Cerebellar cortex (tissue), 1 donor: ENCODE measurements around the gene SERINC4.

ENCODE experiments used
- DNase-seq: peaks from one replicate; pipeline ENCODE4 v3.0.0-alpha.2; 2015; ENCODE audit warnings: low spot score

The SERINC4 gene

DNA sequence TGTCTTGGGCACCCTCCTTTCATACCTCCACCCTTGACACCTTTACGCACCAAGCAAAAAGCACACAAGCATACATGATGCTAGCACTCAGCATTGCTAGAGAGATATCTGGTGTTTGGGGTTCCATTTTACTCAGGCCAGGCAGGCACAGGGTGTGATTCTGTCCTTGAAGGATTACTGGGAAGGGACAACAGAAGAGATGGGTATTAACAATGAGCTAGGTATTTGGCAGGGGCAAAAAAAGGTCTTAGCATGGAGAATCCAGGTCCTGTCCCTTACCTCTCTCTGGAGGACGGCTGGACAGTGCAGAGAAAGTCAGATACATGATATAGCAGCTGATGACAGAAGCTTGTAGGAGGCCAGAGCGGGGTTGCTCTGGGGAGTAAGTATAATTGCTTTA, 3.5 kb downstream of the SERINC4 start:
- no peak for DNase-seq

DNA sequence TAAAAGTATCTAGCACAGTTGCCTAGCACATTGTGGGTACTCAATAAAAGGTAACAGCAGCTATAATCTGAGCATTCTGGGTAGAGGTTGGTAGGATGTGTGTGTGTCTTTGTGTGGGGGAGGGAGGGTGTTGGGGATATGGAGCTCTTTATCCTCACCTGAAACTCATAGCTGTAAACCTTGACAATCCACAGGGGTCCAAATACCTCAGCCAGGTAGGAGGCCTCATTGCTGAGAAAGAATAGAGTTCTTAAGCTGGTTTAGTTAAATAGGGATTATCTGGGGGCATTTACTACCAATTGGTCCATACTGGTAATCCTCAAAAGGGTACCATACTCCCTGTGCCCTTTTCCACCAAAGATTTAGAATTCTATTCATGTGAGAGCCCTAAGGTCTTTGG, 4.0 kb downstream of the SERINC4 start:
- DNase-seq: peak; percentile 23

DNA sequence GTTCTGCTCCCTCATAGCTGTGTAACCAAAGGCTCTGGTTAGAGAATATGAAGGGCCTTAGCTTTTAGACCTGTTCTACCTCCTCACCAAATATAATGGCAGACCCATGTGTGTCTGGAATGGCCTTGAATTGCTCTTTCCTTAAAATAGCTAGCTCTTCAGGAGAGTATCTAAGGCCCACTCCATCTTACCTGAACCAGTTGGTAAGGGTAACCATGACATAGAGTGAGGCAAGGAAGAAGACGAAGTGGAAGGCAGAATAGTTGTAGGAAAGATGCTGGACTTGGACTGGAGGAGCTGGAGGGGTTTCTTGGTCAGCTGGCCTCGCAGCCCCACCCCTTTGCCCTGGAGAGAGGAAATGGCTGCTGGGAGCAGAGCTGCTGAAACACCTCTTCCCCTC, 4.8 kb downstream of the SERINC4 start:
- no peak for DNase-seq

DNA sequence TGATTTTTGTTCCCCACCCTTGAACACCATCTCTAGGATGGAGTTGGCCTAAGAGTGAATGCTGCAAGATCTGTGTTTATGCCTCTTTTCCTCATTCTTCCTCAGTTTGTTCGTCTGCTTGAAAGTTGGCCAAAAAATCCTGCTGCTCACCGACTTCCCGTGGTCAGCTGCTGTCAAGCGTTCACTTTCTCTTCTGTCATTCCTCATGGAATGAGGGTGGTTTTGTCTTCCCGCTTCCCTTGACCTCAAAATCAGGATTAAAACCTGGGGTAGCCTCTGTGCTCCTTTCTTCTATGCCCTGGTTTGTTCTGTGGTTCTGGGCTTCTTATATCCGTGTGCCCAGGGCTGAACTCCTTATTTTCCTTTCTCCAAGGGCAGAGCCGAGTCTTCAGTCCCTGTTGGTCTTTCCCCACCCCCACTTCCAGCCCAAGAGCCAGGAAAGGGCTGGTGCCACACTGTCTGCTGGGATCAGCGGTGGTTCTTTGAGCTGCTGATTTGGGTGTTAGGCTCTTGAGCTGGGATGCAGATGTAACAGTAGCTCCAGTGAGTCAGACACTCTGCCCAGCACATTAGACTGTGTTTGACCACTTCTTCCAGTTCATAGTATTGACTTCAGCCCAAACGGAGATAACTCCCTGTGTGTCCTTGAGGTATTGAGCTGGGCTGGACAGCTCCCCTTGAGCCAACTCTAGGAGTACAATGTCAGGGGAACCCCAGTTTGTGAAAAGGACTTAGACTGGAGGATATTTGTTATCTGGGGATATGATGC, 5.6 kb downstream of the SERINC4 start:
- no peak for DNase-seq

DNA sequence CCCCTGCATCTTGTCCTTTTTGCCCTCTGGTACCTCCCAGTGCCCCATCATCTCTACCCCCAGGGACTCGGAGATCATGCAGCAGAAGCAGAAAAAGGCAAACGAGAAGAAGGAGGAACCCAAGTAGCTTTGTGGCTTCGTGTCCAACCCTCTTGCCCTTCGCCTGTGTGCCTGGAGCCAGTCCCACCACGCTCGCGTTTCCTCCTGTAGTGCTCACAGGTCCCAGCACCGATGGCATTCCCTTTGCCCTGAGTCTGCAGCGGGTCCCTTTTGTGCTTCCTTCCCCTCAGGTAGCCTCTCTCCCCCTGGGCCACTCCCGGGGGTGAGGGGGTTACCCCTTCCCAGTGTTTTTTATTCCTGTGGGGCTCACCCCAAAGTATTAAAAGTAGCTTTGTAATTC, 6.4 kb downstream of the SERINC4 start:
- DNase-seq: no peak

DNA sequence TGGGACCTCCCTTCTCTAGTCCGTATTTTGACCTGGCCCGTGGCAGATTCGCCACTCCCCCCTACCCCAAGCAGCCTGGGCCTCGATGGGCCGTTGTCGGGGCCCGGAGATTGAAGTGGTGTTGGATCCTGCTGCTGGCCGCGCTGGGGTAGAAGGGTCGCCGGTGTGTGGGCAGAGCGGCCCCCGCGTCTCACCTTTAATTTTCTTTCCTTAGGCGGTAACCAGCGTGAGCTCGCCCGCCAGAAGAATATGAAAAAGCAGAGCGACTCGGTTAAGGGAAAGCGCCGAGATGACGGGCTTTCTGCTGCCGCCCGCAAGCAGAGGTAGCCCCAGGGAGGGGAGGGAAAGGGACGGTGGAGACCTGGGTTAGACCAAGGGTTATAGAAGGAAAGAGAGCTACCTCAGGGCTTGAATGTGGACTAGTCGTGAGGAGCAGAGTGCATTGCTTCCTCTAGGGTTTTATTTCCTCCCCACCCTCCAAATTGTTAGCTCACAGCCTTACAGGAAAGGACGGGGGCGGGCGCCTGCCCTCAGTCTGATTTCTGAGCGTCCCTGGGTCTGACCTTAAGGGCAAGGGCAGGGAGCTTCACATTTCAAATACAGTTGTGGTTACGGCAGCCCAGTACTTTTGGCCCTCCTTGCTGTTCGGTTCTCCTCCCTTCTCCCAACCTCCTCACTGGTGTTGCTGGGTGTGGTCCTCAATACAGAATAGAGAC, 7.1 kb downstream of the SERINC4 start:
- no peak for DNase-seq

DNA sequence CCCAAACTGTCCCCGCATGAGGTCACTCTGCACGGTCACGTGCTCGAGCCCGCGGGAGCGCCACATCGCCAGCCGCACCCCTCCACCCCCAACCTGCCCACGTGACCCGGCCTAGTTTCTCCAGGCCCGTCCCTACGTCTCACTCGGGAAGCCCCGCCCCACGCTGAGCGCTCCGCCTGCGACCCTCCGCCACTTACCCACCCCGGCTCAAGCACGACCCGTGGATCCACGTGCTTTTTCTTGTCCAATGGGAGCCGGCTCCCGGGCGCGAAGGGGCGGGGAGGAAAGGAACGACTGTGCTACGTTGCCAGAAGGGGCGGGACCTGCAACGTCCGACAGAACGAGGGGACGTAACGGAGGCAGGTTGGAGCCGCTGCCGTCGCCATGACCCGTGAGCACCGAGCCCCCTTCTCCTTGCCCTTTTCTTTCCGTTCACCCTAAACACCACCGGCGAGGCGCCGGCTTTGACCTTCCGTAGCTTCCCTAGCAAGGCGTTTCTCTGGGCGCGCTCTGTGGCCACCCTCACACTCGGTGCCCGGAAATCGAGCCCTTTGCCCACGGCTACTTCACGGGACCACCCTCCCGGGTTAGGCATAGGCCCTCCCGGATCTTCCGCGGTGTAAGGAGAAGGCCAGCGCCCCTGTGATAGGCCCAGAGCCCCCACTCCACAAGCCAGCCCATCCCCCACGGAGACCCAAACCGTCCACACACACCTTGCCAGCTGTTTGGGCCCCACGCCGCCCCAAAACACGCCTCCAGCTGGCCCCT, 7.8 kb downstream of the SERINC4 start, which contains the start of gene SERF2:
TSS of gene SERF2 (plus strand) at position 328 of the 768 bp plus-strand sequence. CDS start at position 385, 57 bp downstream.
- DNase-seq: peak; percentile 99

DNA sequence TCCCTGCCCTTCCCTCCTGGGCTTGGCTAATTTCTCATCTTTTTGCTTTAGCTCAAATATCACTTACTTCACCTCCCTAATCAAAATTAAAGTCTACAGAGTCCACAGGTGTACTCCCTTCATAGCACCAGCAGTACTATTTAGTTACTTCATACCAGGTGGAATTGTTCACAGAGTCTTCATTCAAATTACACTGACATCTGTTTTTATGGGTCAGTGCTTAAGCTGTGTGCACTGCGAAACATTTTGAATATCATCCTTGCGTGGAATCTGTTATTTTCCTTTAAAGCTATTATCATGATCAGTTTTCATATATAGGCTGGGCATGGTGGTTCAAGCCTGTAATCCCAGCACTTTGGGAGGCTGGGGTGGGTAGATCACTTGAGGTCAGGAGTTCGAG, 10.6 kb downstream of the SERINC4 start:
- DNase-seq: no peak

DNA sequence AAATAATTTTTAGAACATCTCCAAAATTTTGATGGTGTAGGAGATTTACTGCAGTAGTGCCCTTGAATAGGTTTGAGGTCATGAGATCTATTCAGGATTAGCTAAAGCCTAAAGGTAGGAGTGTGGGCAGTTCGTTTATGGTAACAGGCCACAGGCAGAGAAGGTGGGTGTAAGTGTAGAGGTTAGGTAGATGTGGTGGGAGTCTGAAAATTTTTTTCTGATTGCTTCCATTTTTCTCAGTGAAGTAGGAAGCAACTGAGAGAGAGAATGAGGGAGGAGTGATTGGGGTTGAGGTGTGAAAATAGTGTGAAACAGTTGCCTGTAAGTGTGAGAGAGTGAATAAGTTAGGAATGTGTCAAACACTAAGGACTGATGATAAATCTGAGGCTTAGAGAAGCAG, 21.0 kb downstream of the SERINC4 start:
- DNase-seq: no peak

DNA sequence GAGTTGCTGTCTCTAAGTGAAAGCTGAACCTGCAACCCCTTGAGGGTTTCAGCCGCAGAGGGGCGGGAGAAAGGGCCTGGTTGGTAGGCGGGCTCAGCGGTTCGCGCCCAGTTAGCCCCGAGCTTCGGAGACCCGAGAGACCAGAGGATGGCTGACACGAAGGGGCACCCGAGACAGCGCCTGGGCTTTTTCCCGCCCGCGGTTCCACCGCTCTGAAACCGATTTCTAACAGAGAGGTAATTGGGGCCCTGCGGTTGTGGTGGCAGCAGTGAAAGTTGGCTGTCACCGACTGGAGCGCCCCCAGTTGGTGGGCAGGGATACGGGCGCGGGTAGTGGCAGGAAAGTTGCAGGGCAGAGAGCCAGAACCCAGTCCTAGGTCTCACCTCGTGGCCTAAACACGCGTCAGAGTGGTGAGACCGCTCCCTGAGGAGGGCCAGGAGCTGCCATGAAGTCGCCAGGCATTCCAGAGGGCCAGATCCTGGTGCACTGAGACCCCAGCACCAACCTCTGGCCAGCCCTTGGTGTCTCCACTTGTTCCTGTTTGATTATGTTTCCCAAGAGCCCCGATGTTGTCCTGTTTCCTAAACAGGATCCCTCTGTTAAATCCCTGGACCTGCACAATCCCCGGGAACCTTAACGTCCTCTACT, 22.6 kb downstream of the SERINC4 start:
- DNase-seq: peak; percentile 75

DNA sequence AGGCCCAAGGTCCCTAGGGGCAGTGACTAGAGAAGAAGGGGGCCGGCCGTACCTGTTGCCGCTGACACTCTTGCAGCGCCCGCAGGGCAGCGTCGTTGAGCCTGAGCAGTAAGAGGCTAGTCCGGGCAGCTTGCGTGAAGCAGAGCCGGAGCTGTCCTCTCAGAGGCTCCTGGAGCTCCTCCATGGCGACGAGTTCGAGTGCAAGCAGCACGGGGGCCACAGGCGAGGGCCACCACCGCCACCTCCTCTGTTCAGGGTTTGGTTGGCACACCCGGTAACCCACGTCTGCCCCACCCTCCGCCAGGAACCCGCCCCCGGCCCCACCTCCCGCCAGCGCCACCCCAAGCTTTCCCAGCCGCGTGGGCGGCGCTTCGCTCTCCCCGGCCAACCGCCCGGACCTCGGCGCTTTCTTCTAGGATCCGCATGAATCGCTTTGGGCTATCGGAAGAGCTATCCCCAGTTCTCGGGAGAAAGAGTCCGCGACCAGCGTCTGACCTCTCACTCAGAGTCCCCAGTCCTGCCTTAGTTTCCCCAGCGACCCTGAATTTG, 23.2 kb downstream of the SERINC4 start, which contains the start of gene ELL3:
TSS of gene ELL3 (minus strand) at position 249 of the 549 bp plus-strand sequence. CDS start at position 184, 65 bp downstream.
- peak; percentile 77 for DNase-seq

DNA sequence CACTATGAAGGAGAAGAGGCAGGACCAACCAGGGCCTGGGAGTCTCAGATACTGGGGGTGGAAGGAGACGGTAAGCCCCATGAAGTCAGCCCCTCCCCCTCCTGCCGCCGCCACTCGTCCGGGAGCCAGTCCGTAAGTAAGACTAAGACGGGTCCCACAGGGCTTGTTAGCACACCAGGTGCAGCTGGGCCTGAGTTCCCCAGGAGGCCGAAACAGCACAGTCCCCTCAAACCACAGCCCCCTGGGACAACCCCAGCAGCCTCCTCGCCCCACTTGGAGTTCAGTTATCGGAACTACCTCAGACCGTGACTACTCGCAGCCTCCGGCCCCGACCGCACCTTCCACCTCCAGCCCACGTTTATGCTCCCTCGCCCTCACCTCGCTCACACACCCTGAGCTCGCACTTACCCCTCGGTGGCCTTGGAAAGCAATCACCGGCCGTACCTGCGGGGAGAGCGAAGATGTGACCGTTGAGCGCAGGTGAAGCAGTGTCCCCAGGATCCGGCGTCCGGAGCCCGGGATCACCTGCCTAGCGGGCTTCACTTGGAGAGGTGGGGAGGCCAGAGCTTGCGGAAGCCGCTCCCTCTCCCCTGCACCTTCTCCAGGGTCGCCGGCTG, 23.8 kb downstream of the SERINC4 start:
- DNase-seq: peak; percentile 54

DNA sequence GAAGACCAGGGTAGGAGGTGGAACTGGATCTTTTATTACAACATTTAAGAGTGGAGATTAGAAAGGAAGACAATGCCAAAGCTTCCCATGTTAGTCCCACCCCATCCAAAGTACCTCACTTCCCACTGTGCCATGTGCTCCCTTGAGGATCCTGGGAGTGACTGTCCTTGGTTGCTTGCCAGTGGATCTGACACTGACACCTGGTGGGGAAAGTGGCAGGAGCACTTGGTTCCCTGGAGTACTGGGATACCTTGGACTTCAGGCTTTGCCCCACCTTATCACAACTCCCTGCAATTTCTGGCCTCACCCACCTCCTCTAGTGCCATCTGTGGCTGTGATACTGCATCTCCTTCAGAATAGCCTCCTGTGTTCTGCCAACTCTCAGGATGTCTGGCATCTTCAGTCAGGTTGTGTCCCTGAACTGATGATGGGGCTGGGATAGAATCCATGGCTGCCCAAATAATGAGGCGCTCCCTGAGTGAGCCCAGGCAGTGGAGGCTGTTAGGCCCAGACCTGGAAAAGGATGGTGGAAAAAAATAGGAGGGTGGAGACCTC, 24.5 kb downstream of the SERINC4 start:
- DNase-seq: peak; percentile 80

DNA sequence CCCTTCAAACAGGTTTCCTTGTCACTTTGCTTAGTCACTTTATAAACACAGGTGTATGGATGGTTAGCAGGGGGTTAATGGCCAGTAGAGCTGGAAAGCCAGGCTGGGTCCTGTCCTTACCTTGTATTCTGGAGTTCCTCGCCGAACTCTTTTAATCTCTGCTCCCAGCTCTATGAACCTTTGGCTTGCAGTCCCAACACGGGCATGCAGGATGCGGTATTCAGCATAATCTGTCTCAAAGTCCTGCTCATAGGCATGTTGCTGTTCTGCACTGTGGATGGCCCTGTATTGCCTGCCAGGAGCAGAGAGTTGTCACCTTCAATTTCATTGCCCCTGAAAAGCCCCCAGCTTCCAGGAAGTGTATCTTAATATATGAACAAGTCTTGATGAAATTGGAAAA, 26.0 kb downstream of the SERINC4 start:
- DNase-seq: peak; percentile 26

DNA sequence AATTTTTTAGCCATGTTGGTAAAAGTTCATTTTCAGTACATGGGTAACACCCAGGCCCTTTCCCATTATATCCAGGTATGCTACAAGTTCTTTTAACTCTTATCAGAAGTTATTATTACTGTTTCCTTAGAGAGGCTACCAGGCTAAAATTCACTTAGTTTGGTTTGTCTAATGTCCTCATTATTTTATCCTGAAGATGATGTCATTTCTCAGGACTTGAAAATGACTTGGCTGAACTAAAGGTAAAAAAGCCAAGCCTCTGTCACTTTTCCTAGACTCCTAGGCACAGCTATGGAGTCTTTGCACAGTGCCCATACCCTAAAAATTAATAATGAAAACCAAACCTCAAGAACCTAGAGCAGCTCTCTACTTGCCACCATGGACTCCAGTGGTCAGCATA, 27.4 kb downstream of the SERINC4 start:
- no peak for DNase-seq

DNA sequence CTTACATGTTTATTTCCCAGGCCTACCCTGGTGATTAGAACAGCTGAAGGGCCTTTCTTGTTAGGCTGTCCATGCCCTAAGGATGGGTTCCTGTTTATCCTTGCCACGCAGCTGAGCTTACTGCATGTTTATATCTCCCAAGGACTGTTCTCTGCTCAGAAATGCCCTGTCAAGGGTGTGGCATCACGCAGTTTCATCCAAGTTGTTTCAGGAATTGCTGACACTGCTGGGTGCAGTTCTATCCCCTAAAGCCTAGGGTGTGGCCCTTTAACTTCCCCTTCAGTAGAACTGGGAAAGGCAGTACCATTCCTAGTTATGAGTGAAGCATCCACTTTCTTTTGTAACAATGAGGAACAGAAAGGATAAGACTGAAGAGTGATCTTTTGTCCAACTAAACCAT, 28.2 kb downstream of the SERINC4 start:
- DNase-seq: no peak

DNA sequence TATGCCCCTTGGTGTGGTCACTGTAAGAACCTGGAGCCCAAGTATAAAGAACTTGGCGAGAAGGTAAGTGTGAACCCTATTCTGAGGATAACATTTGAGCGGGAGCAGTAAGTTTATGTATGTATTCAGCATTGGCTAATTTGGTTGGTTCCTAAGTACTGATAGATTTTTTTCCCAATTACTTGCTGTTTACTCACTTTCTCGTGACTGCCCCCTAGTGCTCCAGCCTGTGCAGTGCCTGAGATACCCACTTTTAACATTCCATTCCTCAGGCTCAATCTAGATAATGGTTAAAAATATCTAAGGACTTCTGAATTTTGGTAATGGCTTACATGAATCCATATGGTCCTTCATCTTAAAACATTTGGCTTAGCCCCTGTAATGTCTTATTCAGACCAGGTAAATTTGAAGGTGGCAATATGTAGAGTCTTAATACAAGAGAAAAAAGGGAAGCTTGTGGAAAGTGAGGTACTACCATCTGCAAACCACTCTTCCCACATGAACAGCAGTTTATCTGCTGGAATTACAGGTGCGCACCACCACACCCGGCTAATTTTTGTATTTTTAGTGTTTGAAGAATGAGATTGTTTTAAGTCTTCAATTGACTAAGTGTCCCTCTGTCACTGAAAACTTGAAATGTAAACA, 30.3 kb downstream of the SERINC4 start:
- DNase-seq: peak; percentile 79

DNA sequence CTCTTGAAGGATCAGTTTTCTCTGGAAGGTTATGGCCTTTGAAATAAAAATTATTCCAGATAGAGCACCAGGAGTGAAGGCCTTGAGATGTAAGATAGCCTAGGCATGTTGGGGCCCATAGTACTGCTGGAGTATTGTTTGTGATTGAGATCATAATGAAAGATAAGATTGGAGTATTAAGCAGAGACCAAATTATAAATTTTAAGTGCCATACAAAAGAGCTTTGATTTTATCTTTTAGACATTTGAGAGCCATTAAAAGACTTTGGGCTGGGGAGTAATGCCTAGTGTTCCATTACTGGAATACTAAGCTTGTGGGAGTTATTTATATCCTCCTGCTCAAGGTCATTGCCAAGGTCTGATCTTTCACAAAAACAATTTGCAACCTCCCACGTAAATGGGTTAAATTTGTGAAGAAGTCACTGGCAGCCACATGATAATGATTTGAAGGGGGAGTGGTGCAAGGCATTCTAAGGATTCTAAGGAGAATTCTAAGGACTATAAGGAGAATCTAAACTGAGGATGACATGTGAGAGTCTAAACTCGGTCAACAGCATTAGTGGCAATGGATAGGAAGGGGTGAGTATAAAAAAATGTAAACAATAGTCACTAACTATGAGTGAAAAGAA, 36.1 kb downstream of the SERINC4 start:
- DNase-seq: no peak

DNA sequence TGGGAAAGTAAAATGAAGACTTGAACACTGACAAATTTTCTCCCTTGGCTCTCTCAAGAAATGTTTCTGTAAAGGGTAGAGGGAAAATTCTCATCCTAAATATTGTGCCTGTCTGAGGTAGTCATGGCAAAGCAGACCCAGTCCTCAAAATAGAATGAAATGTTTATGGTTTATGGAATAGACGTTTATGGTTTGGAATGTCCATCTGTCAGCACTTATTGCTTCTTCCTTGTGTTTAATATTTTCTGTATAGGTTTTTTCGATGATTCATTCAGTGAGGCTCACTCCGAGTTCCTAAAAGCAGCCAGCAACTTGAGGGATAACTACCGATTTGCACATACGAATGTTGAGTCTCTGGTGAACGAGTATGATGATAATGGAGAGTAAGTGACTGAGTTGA, 37.2 kb downstream of the SERINC4 start:
- DNase-seq: no peak

DNA sequence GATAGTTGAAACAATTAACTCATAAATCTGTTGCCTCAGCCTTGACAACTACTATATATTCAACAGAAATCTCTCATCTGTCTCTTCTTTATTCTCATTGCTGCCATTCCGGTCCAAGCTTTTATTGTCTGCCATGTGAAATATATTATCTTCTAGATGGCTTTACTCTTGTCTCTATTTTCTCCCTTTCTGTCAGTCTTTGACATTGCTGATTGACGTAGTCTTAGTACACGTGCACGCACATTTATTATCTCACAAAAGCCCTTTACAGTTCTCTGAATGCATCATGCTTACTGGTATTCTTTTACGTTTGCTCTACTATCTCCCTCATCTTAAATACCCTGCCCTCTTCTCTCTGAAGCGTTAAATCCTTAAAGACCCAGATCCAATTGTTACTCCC, 48.1 kb downstream of the SERINC4 start:
- no peak for DNase-seq
